DMS53 treated with DMSO at 0.1 percent for 48 hours (cell line): ENCODE results near the gene CEACAM21.

Source experiments
- DNase-seq: peaks from one replicate; lab custom pipeline; 2025; ENCODE audit not compliant: unreplicated experiment; lab: John Stamatoyannopoulos, UW

CEACAM21 gene

GRCh38 chr19:41616792-41617621 lies 41.0 kb downstream of the CEACAM21 start:
- DNase-seq: no peak

- no peak for DNase-seq
Observed at GRCh38 chr19:41617941-41618730, 42.2 kb downstream of the CEACAM21 start.

GRCh38 chr19:41619018-41619556 lies 43.1 kb downstream of the CEACAM21 start:
- DNase-seq: no peak

- no peak for DNase-seq
Observed at GRCh38 chr19:41620171-41620570, 44.2 kb downstream of the CEACAM21 start.

GRCh38 chr19:41621226-41621625 lies 45.3 kb downstream of the CEACAM21 start:
- DNase-seq: no peak

GRCh38 chr19:41621654-41622053 lies 45.7 kb downstream of the CEACAM21 start:
- DNase-seq: no peak

GRCh38 chr19:41623360-41623759 lies 47.4 kb downstream of the CEACAM21 start:
- no peak for DNase-seq

GRCh38 chr19:41624515-41624914 lies 48.5 kb downstream of the CEACAM21 start:
- no peak for DNase-seq

- DNase-seq: no peak
Observed at GRCh38 chr19:41624937-41625336, 49.0 kb downstream of the CEACAM21 start.

- DNase-seq: no peak
Observed at GRCh38 chr19:41626278-41626677, 50.3 kb downstream of the CEACAM21 start.

GRCh38 chr19:41626877-41627276 lies 50.9 kb downstream of the CEACAM21 start, which contains the start of gene CEACAM4:
CEACAM4 (minus strand) TSS chr19:41627074; CDS start chr19:41626963, 111 bp downstream.
- DNase-seq: no peak

- DNase-seq: no peak
Observed at GRCh38 chr19:41627966-41628675, 52.2 kb downstream of the CEACAM21 start.
